Liver (tissue), 3 donors: ENCODE measurements around the gene SPR.

Experiments used
- CTCF ChIP-seq: fragments of 150-350 bp; IDR thresholded peaks from 2 replicates; pipeline ENCODE4 v1.5.1; 2017; ENCODE audit warnings: improper control_type of control experiment, low read depth, low read length; ENCODE audit not compliant: missing input control
- GABPA ChIP-seq, 2 donors: IDR thresholded peaks in 1 of 2; conservative IDR thresholded peaks in 1 of 2; 2 replicates each; pipeline ENCODE4 v1.6.1; 2016; ENCODE audit warnings: antibody characterized with exemption in 2 of 2, mild to moderate bottlenecking in 1 of 2, moderate library complexity in 1 of 2
- MAX ChIP-seq: IDR thresholded peaks from 2 replicates; pipeline ENCODE4 v1.6.1; 2016; ENCODE audit warnings: antibody characterized with exemption
- RAD21 ChIP-seq, 2 donors: IDR thresholded peaks; 2 replicates each; pipeline ENCODE4 v1.6.1; 2016; ENCODE audit warnings: antibody characterized with exemption in 2 of 2, mild to moderate bottlenecking in 2 of 2
- REST ChIP-seq: IDR thresholded peaks from 2 replicates; pipeline ENCODE4 v1.6.1; 2016; ENCODE audit warnings: antibody characterized with exemption, mild to moderate bottlenecking
- SP1 ChIP-seq: IDR thresholded peaks from 2 replicates; pipeline ENCODE4 v1.6.1; 2018; ENCODE audit warnings: antibody characterized with exemption, mild to moderate bottlenecking
- donor health status: healthy.
- donor health status: healthy.

- TF ChIP-seq RAD21 (IDR thresholded peaks at IDR 0.05) (no peak), CTCF (peak; percentile 10), REST (peak; percentile 87), SP1 (peak; percentile 77), MAX (peak; percentile 41), GABPA (IDR thresholded peaks at IDR 0.05 in 1 of 2, conservative IDR thresholded peaks at IDR 0.05 in 1 of 2) (peak in 1 of 2 donors; percentile 47)
Observed at GRCh38 chr2:72887032-72887739, at the start of gene SPR.
